NCI-H526 treated with DMSO at 0.1 percent for 48 hours (cell line): ENCODE results near the gene NMT1.

Source experiments
- DNase-seq: peaks from one replicate; lab custom pipeline; 2025; lab: John Stamatoyannopoulos, UW

NMT1 gene

GRCh38 chr17:45060797-45061605 lies at the start of gene NMT1:
NMT1 (plus strand) TSS chr17:45061317; CDS start chr17:45061330, 13 bp downstream.
- DNase-seq = peak; percentile 100

- no peak for DNase-seq
Measured at GRCh38 chr17:45011767-45012166, 49.4 kb upstream of the NMT1 start.

- no peak for DNase-seq
Measured at GRCh38 chr17:45013021-45013997, 47.8 kb upstream of the NMT1 start.

- DNase-seq = no peak
Measured at GRCh38 chr17:45016237-45016636, 44.9 kb upstream of the NMT1 start.

GRCh38 chr17:45016823-45017222 lies 44.3 kb upstream of the NMT1 start:
- DNase-seq = no peak

- no peak for DNase-seq
Measured at GRCh38 chr17:45018514-45018847, 42.6 kb upstream of the NMT1 start.

- DNase-seq = peak; percentile 20
Measured at GRCh38 chr17:45018848-45019711, 42.0 kb upstream of the NMT1 start.

- no peak for DNase-seq
Measured at GRCh38 chr17:45020354-45021138, 40.6 kb upstream of the NMT1 start.

GRCh38 chr17:45021607-45022287 lies 39.4 kb upstream of the NMT1 start:
- peak; percentile 38 for DNase-seq

GRCh38 chr17:45022288-45022648 lies 38.8 kb upstream of the NMT1 start:
- no peak for DNase-seq

- DNase-seq = peak; percentile 10
Measured at GRCh38 chr17:45022655-45023339, 38.3 kb upstream of the NMT1 start.

- DNase-seq = no peak
Measured at GRCh38 chr17:45029096-45029495, 32.0 kb upstream of the NMT1 start.

GRCh38 chr17:45029758-45030423 lies 31.2 kb upstream of the NMT1 start:
- DNase-seq = no peak

GRCh38 chr17:45030733-45031132 lies 30.4 kb upstream of the NMT1 start:
- DNase-seq = no peak

GRCh38 chr17:45031231-45032173 lies 29.6 kb upstream of the NMT1 start:
- no peak for DNase-seq

GRCh38 chr17:45032174-45032541 lies 29.0 kb upstream of the NMT1 start:
- DNase-seq = no peak

GRCh38 chr17:45034599-45034998 lies 26.5 kb upstream of the NMT1 start:
- no peak for DNase-seq

- no peak for DNase-seq
Measured at GRCh38 chr17:45035848-45036247, 25.3 kb upstream of the NMT1 start.
